CD14-positive monocyte (primary cell): Measurements from ENCODE around the gene ZSCAN5C. TPM values are rescaled to one million over a fixed set of nuclear protein-coding genes. Genes with fewer than 3 reads are reported as not detected.
A peak's percentile ranks its signal among the peaks of the same experiment; 100 is the strongest.

Experiments
- DNase-seq, 3 donors: peaks; one replicate each; pipeline ENCODE4 v3.0.0-alpha.2; 2011 to 2022
- H2AFZ ChIP-seq: 2 replicates; pipeline ENCODE4 v1.6.0; 2012; ENCODE audit warnings: mild to moderate bottlenecking, low read depth, low read length, inconsistent platforms; ENCODE audit not compliant: insufficient read depth, poor library complexity, severe bottlenecking
- H3K27ac ChIP-seq, 2 donors: 1 replicate in 1 of 2; 2 replicates in 1 of 2; pipeline ENCODE4 v1.5.1; 2012 to 2013; ENCODE audit warnings: low read length in 2 of 2, control low read depth in 1 of 2, inconsistent platforms in 1 of 2, low read depth in 1 of 2, mild to moderate bottlenecking in 1 of 2
- H3K27me3 ChIP-seq, 2 donors: one replicate each; pipeline versions ENCODE4 v1.6.0 to v1.6.1; 2011 to 2013; ENCODE audit warnings: low read length in 2 of 2; ENCODE audit not compliant: control insufficient read depth in 2 of 2, insufficient read depth in 2 of 2
- H3K36me3 ChIP-seq, 2 donors: replicated peaks in 1 of 2; 1 replicate in 1 of 2; 2 replicates in 1 of 2; pipeline versions ENCODE4 v1.5.1 to v1.6.1; 2012 to 2013; ENCODE audit warnings: low read length in 2 of 2, control low read depth in 1 of 2, inconsistent platforms in 1 of 2, mild to moderate bottlenecking in 1 of 2; ENCODE audit not compliant: insufficient read depth in 2 of 2, control insufficient read depth in 1 of 2
- H3K4me1 ChIP-seq, 2 donors: 1 replicate in 1 of 2; 2 replicates in 1 of 2; pipeline versions ENCODE4 v1.5.1 to v1.6.1; 2012 to 2013; ENCODE audit warnings: low read length in 2 of 2, control low read depth in 1 of 2, inconsistent platforms in 1 of 2, mild to moderate bottlenecking in 1 of 2, moderate library complexity in 1 of 2; ENCODE audit not compliant: insufficient read depth in 2 of 2, control insufficient read depth in 1 of 2
- H3K4me2 ChIP-seq: replicated peaks from 2 replicates; pipeline ENCODE3; 2012; ENCODE audit warnings: low read length, moderate library complexity, mild to moderate bottlenecking; ENCODE audit not compliant: poor library complexity, severe bottlenecking; ENCODE audit errors: extremely low read depth
- H3K4me3 ChIP-seq, 3 experiments: fragments of 200-600 bp in 1 of 3; sonication (generic) in 1 of 3; replicated peaks in 1 of 3; 1 replicate in 2 of 3; 2 replicates in 1 of 3; pipeline ENCODE4 v1.5.1; 2011 to 2013; ENCODE audit warnings: low read length in 3 of 3, mild to moderate bottlenecking in 3 of 3, control low read depth in 2 of 3, low read depth in 2 of 3, inconsistent platforms in 1 of 3, moderate library complexity in 1 of 3
- H3K79me2 ChIP-seq: 2 replicates; pipeline ENCODE4 v1.6.0; 2012; ENCODE audit warnings: mild to moderate bottlenecking, control low read depth, inconsistent platforms, low read length, moderate library complexity; ENCODE audit not compliant: insufficient read depth
- H3K9ac ChIP-seq: 2 replicates; pipeline ENCODE4 v1.6.0; 2017; ENCODE audit warnings: low read length, mild to moderate bottlenecking; ENCODE audit not compliant: insufficient read depth, poor library complexity, severe bottlenecking
- H3K9me3 ChIP-seq, 2 donors: replicated peaks in 1 of 2; 1 replicate in 1 of 2; 2 replicates in 1 of 2; pipeline versions ENCODE4 v1.5.1 to v1.6.1; 2012 to 2013; ENCODE audit warnings: low read length in 2 of 2, control low read depth in 1 of 2; ENCODE audit not compliant: control insufficient read depth in 1 of 2, insufficient read depth in 1 of 2
- H4K20me1 ChIP-seq: 2 replicates; pipeline ENCODE4 v1.6.0; 2012; ENCODE audit warnings: mild to moderate bottlenecking, low read length, control low read depth, moderate library complexity; ENCODE audit not compliant: insufficient read depth
- H3K27ac Mint-ChIP-seq, 7 donors: one replicate each; pipeline ENCODE4 v1.8.0; 2020; ENCODE audit warnings: mild to moderate bottlenecking in 7 of 7, mixed read lengths in 7 of 7, moderate library complexity in 6 of 7, inconsistent platforms in 2 of 7
- H3K27me3 Mint-ChIP-seq, 3 donors: one replicate each; pipeline ENCODE4 v1.8.0; 2021 to 2022; ENCODE audit warnings: low read depth in 3 of 3, mild to moderate bottlenecking in 3 of 3, mixed read lengths in 3 of 3, moderate library complexity in 3 of 3, inconsistent platforms in 1 of 3
- H3K36me3 Mint-ChIP-seq, 2 donors: one replicate each; pipeline ENCODE4 v1.8.0; 2020; ENCODE audit warnings: mixed read lengths in 2 of 2, inconsistent platforms in 1 of 2, mild to moderate bottlenecking in 1 of 2
- H3K4me1 Mint-ChIP-seq: one replicate; pipeline ENCODE4 v1.8.0; 2020; ENCODE audit warnings: mild to moderate bottlenecking, mixed read lengths
- H3K4me3 Mint-ChIP-seq, 2 donors: one replicate each; pipeline ENCODE4 v1.8.0; 2020; ENCODE audit warnings: mild to moderate bottlenecking in 2 of 2, mixed read lengths in 2 of 2, moderate library complexity in 1 of 2
- H3K9me3 Mint-ChIP-seq, 7 donors: one replicate each; pipeline ENCODE4 v1.8.0; 2020 to 2022; ENCODE audit warnings: mixed read lengths in 7 of 7, mild to moderate bottlenecking in 6 of 7, moderate library complexity in 6 of 7, inconsistent platforms in 2 of 7
- WGBS: methylation state at CpG from one replicate; pipeline ENCODE4 v1.1.5; 2013; ENCODE audit warnings: missing lambda C conversion rate; ENCODE audit not compliant: insufficient coverage; 5-methylcytosine and 5-hydroxymethylcytosine counted together
- intact Hi-C, 2 donors: fragments of 100-400 bp; cut with micrococcal nuclease; formaldehyde crosslinking; loops; one replicate each; pipeline versions ENCODE4 v1.15.0 to v1.15.1; 2023
- polyA plus RNA-seq, 3 donors: library from polyadenylated mRNA; depleted of rRNA in 1 of 3; unstranded in 2 of 3; stranded (reverse) in 1 of 3; fragments of 300-500 nt in 2 of 3; fragments of >200 nt in 1 of 3; fragmentation: Illumina TruSeq in 2 of 3; gene quantifications; 1 replicate in 2 of 3; 2 replicates in 1 of 3; pipeline ENCODE4 v1.2.3, GENCODE V29; 2012 to 2021
- TF ChIP-seq, protein P1 (sequence below): fragments of 200-600 bp; IDR thresholded peaks from one replicate; pipeline ENCODE4 v1.8.0; 2022; ENCODE audit warnings: antibody characterized with exemption, mild to moderate bottlenecking

The ZSCAN5C gene
- polyA plus RNA-seq, 3 donors: not detected

DNA sequence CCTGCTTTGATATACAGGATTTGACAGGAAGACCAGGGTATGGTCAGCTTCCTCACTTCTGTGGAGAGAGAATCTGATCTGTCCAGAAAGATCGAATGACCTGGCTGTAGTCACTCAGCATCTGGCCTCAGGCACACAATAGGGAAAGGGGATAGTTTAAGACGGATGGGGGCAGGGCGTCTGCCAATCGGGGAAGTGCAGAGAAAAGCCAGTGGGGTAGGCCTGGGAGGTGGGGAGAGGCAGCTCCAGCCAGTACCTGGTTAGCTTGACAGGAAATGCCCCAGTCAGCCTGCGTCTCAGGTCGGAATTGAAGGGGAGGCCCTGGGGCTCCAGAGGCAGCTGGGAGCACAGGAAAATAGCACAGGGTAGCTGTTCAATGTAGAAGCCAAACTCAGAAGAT is 48.6 kb upstream of the ZSCAN5C start:
- Histone ChIP-seq H3K4me1 (no peaks in the 10 kb centered on the region), H3K9me3 (no peaks in the 10 kb centered on the region), H4K20me1 (no peaks in the 10 kb centered on the region), H3K36me3 (peaks cover 2 to 11% of the 10 kb centered on the region in 2 donors), H3K79me2 (no peaks in the 10 kb centered on the region), H3K4me2 (no peak overlapping the region), H3K27ac (no peak overlapping the region), H3K9ac (no peak overlapping the region), H3K4me3 (no peak overlapping the region), H3K27me3 (no peaks in the 10 kb centered on the region), H2AFZ (no peak overlapping the region)
- intact Hi-C loops: loop anchor here in 1 of 2 donors (10.0 kb wide), 1 partner anchor 49 kb away; no protein-coding TSS in a partner anchor
- Mint-ChIP-seq H3K4me3 (no peak overlapping the region), H3K36me3 (peaks cover 28 to 30% of the 10 kb centered on the region in 2 donors), H3K27me3 (no peaks in the 10 kb centered on the region), H3K9me3 (peaks cover 0 to 3% (median 0%) of the 10 kb centered on the region in 7 donors), H3K27ac (no peak overlapping the region), H3K4me1 (no peaks in the 10 kb centered on the region)
- TF ChIP-seq, protein P1, sequence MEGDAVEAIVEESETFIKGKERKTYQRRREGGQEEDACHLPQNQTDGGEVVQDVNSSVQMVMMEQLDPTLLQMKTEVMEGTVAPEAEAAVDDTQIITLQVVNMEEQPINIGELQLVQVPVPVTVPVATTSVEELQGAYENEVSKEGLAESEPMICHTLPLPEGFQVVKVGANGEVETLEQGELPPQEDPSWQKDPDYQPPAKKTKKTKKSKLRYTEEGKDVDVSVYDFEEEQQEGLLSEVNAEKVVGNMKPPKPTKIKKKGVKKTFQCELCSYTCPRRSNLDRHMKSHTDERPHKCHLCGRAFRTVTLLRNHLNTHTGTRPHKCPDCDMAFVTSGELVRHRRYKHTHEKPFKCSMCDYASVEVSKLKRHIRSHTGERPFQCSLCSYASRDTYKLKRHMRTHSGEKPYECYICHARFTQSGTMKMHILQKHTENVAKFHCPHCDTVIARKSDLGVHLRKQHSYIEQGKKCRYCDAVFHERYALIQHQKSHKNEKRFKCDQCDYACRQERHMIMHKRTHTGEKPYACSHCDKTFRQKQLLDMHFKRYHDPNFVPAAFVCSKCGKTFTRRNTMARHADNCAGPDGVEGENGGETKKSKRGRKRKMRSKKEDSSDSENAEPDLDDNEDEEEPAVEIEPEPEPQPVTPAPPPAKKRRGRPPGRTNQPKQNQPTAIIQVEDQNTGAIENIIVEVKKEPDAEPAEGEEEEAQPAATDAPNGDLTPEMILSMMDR: no peak
- DNase-seq: no peak
- WGBS: 21% methylated on average over 6 of the region's 6 CpGs

DNA sequence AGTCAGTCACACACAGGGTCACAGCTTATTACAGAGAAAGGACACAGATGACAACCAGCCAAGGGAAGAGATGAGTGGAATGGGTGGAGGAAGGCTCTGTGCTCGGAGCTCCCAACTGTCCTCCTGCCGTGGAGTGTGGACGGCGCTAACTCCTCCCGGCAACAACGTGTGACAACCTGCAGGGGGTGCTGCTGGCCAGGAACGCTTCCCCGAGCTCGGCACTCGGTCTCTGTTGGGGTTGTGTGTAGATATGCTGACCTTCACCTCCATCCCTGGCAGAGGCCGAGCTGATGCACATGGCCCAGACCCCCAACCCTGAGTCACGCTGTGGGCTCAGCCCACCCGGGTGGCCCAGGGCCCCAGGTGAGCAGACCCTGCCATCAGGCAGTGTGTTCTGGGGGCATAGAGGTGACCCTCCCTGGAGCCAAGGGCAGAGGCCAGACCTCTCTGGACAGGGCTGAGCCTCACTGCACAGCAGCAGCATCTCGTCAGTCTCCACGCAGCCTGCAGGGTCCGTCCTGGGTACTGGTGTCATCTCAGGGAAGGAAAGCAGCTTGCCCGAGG is 46.9 kb upstream of the ZSCAN5C start:
- peaks cover 28 to 29% of the 10 kb centered on the region in 2 donors for H3K36me3 Mint-ChIP-seq
- H3K27me3 Mint-ChIP-seq: no peaks in the 10 kb centered on the region
- Histone ChIP-seq H3K4me1 (no peaks in the 10 kb centered on the region), H3K9me3 (no peaks in the 10 kb centered on the region), H3K27ac (no peak overlapping the region), H3K4me3 (no peak overlapping the region), H3K79me2 (no peaks in the 10 kb centered on the region), H4K20me1 (no peaks in the 10 kb centered on the region), H3K27me3 (no peaks in the 10 kb centered on the region), H3K36me3 (peaks cover 2 to 27% of the 10 kb centered on the region in 2 donors), H2AFZ (no peak overlapping the region), H3K4me2 (no peak overlapping the region), H3K9ac (no peak overlapping the region)
- H3K4me1 Mint-ChIP-seq: no peaks in the 10 kb centered on the region
- peak overlapping the region in 1 of 7 donors; percentile 51 for H3K27ac Mint-ChIP-seq
- H3K4me3 Mint-ChIP-seq: no peak overlapping the region
- intact Hi-C loops: loop anchor here in 1 of 2 donors (10.0 kb wide), 1 partner anchor 50 kb away; no protein-coding TSS in a partner anchor
- no peak for DNase-seq
- TF ChIP-seq, protein P1: peak; percentile 36
- WGBS: 93% methylated on average over 10 of the region's 17 CpGs
- H3K9me3 Mint-ChIP-seq: peaks cover 0 to 6% (median 0%) of the 10 kb centered on the region in 7 donors
